ENCODE data around the gene TNPO1. TPM values are rescaled to one million over a fixed set of nuclear protein-coding genes. Genes with fewer than 3 reads are reported as not detected.

The TNPO1 gene
- total and polyA plus RNA-seq, 2 of the 8 experiments (the other 6 are each of a cell fraction or from before 2014, with no cell fraction given) = 38.5 to 211 TPM

DNA sequence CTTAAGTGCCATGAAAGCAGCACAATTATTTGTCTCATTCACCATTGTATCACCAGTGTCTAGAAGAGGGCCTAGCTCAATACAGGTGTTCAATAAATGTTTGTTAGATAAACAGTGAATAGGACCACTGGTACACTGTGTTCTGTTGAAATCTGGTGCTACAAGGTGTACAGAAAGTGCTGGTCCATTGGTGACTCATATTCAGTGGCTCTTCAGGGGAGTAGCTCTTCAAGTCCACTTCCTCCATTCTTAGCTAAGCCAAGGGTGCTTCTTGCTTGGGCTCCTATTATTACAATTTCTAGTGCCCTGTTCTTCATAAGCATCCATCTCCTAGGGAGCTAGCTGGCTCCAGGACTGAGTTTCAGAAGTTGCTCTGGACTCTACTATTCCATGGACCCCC is 133.0 kb downstream of the TNPO1 start:
- no peak overlapping the region for H3K4me2 ChIP-seq (ENCODE audit: insufficient read depth in 1 of 2, low read depth in 2 of 2, low read length in 2 of 2)
- no peak overlapping the region for H4K8ac ChIP-seq (ENCODE audit: extremely low read depth, insufficient read depth, low read length)

More for the DNA sequence above, 133.0 kb downstream of the TNPO1 start:
- Histone ChIP-seq H4K20me1 (replicated peaks in 1 of 2; ENCODE audit: control insufficient read depth in 1 of 2, insufficient read depth in 2 of 2, low read length in 2 of 2) (no peaks in the 10 kb centered on the region), H2BK120ac (replicated peaks; ENCODE audit: low read depth, low read length) (no peak overlapping the region), H3K4me3 (ENCODE audit: extremely low read depth in 1 of 4, insufficient read depth in 2 of 4, low read depth in 3 of 4, low read length in 4 of 4) (no peak overlapping the region), H2BK5ac (ENCODE audit: low read depth, low read length) (no peak overlapping the region), H2AK5ac (ENCODE audit: low read depth, low read length) (no peak overlapping the region), H2BK20ac (ENCODE audit: low read length) (no peak overlapping the region), H3K56ac (replicated peaks; ENCODE audit: insufficient read length, low read depth, low read length) (no peak overlapping the region), H3K9me3 (ENCODE audit: insufficient read depth in 2 of 2, low read depth in 1 of 2, low read length in 1 of 2) (no peaks in the 10 kb centered on the region), H3K79me1 (ENCODE audit: low read depth, low read length) (no peaks in the 10 kb centered on the region), H3K27me3 (replicated peaks in 1 of 4; ENCODE audit: control insufficient read depth in 3 of 4, extremely low read depth in 1 of 4, insufficient read depth in 3 of 4, low read length in 3 of 4) (no peaks in the 10 kb centered on the region), H3K14ac (ENCODE audit: insufficient read length) (no peak overlapping the region), H3K18ac (ENCODE audit: extremely low read depth, low read length) (no peak overlapping the region), H3K23ac (ENCODE audit: insufficient read length) (no peak overlapping the region), H3K23me2 (ENCODE audit: low read depth, low read length) (no peaks in the 10 kb centered on the region), H4K5ac (ENCODE audit: insufficient read length, low read depth, low read length) (no peak overlapping the region), H3K79me2 (ENCODE audit: control insufficient read depth in 1 of 2, insufficient read depth in 2 of 2, low read length in 2 of 2) (no peaks in the 10 kb centered on the region), H4K91ac (replicated peaks; ENCODE audit: insufficient read length, low read length) (no peak overlapping the region), H3K27ac (ENCODE audit: low read depth, low read length) (no peak overlapping the region), H2BK15ac (ENCODE audit: low read length) (no peak overlapping the region), H2AFZ (ENCODE audit: low read length) (no peak overlapping the region), H3K4me1 (replicated peaks in 1 of 4; ENCODE audit: control insufficient read depth in 3 of 4, insufficient read depth in 4 of 4, low read length in 3 of 4) (peaks cover 0 to 8% (median 2%) of the 10 kb centered on the region in 4 experiments; a peak in 2 of 7 replicates), H2BK12ac (ENCODE audit: low read depth, low read length) (no peak overlapping the region), H3K9ac (replicated peaks in 1 of 4; ENCODE audit: extremely low read depth in 1 of 4, low read depth in 3 of 4, low read length in 3 of 4) (no peak overlapping the region), H3K4ac (replicated peaks; ENCODE audit: insufficient read length, low read depth, low read length) (no peak overlapping the region), H3K36me3 (ENCODE audit: control insufficient read depth in 2 of 4, insufficient read depth in 4 of 4, low read length in 3 of 4) (no peaks in the 10 kb centered on the region)
- DNase-seq (ENCODE audit: low read depth in 1 of 2, low spot score in 2 of 2) (no peak), FAIRE-seq (no peak)
- ChIA-PET CTCF (ENCODE audit: partially characterized antibody) (interaction anchor here (0.9 to 1.4 kb wide), 2 partner anchors 13 to 21 kb away, joined by 3 read pairs; no protein-coding TSS in a partner anchor), POLR2A (ENCODE audit: partially characterized antibody) (no interaction called here)
- TF ChIP-seq SRF (IDR thresholded peaks at IDR 0.05; ENCODE audit: low read depth, low read length) (no peak), TAF7 (optimal IDR thresholded peaks at IDR 0.05; ENCODE audit: borderline replicate concordance, low read depth, low read length) (no peak), KDM5A (IDR thresholded peaks at IDR 0.05; ENCODE audit: low read length) (no peak), JUND (IDR thresholded peaks at IDR 0.05; ENCODE audit: low read length) (no peak)

Measured in H1 (cell line).